GM12801 (cell line): ENCODE results near the gene RARA.

Experiments
- CTCF ChIP-seq: IDR thresholded peaks from one replicate; pipeline ENCODE4 v1.5.1; 2011; ENCODE audit warnings: control low read depth; ENCODE audit not compliant: insufficient read length; ENCODE audit errors: extremely low read depth

The RARA gene

GRCh38 chr17:40301315-40301714 is 7.7 kb upstream of the RARA start:
- TF ChIP-seq CTCF: no peak

GRCh38 chr17:40303009-40303657 is 5.8 kb upstream of the RARA start:
- no peak for TF ChIP-seq CTCF

GRCh38 chr17:40303708-40304551 is 5.0 kb upstream of the RARA start:
- no peak for TF ChIP-seq CTCF

- no peak for TF ChIP-seq CTCF
These were observed 2.6 kb upstream of the RARA start for GRCh38 chr17:40306395-40306794.

- no peak for TF ChIP-seq CTCF
These were observed 1.8 kb upstream of the RARA start for GRCh38 chr17:40307001-40307730.

GRCh38 chr17:40307740-40308239 is 1.2 kb upstream of the RARA start:
- TF ChIP-seq CTCF: no peak

- TF ChIP-seq CTCF: no peak
These were observed 1.1 kb downstream of the RARA start for GRCh38 chr17:40309949-40310510.
